Measurements from ENCODE around the gene RGS7BP.

DNA sequence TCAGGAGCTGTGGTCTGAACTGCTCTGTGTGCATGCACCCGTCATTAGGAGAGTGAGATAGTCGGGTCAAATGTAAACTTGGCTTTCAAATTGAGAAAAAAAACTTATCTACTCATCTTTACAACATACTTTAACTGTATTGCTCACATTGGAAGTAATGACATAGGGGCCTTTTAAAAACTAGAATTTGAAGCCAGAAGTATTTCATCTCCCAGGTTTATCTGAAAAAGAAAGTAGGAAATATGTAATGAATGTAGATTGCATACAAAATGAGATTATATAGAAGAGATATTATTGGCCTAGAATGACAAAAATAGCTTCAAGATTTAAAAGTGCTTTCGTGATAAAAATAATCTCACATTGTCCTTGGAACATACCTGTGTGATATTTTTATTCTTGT, 24.3 kb downstream of the RGS7BP start:
- TF ChIP-seq, protein P1, sequence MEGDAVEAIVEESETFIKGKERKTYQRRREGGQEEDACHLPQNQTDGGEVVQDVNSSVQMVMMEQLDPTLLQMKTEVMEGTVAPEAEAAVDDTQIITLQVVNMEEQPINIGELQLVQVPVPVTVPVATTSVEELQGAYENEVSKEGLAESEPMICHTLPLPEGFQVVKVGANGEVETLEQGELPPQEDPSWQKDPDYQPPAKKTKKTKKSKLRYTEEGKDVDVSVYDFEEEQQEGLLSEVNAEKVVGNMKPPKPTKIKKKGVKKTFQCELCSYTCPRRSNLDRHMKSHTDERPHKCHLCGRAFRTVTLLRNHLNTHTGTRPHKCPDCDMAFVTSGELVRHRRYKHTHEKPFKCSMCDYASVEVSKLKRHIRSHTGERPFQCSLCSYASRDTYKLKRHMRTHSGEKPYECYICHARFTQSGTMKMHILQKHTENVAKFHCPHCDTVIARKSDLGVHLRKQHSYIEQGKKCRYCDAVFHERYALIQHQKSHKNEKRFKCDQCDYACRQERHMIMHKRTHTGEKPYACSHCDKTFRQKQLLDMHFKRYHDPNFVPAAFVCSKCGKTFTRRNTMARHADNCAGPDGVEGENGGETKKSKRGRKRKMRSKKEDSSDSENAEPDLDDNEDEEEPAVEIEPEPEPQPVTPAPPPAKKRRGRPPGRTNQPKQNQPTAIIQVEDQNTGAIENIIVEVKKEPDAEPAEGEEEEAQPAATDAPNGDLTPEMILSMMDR (IDR thresholded peaks at IDR 0.05) = no peak
- no peak for TF ChIP-seq POLR2A (IDR thresholded peaks at IDR 0.05)
